ENCODE results near the gene COG1.

COG1 gene

DNA sequence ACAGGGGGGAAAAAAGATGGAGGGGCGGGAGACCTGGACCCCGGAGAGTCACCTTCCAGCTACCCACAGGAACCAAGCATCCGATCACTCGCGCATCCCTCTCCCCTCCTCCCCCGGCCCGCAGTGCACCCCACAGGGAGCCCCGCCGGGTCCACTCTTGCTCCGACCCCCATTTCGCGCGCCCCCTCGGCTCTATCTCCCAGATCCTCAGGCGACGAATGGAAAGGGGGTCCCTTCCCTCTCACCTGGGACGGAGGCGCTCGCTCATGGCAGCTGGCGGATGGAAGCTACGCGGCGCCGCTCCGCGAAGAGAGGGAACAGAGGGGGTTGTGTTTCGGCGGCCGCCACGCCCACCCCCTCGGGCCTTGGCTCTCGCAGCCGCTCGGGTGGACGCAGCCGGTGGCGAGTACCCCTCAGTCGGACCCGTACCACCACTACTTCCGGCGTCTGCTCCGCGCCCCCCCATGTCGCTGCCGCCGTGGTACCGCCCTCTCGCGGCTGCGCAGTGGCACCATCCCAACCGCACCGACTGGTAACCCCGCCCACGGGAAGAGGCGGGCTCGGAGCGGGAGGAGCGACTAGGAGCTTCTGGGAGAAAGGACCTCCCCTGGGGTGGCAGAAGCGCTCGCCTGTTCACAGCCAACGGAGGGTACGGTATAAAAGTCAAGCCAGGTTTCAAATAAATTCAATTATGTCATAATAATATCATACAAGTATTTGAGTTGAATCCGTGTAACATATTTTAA, 39.2 kb downstream of the COG1 start:
- peak; percentile 96 for DNase-seq

DNA sequence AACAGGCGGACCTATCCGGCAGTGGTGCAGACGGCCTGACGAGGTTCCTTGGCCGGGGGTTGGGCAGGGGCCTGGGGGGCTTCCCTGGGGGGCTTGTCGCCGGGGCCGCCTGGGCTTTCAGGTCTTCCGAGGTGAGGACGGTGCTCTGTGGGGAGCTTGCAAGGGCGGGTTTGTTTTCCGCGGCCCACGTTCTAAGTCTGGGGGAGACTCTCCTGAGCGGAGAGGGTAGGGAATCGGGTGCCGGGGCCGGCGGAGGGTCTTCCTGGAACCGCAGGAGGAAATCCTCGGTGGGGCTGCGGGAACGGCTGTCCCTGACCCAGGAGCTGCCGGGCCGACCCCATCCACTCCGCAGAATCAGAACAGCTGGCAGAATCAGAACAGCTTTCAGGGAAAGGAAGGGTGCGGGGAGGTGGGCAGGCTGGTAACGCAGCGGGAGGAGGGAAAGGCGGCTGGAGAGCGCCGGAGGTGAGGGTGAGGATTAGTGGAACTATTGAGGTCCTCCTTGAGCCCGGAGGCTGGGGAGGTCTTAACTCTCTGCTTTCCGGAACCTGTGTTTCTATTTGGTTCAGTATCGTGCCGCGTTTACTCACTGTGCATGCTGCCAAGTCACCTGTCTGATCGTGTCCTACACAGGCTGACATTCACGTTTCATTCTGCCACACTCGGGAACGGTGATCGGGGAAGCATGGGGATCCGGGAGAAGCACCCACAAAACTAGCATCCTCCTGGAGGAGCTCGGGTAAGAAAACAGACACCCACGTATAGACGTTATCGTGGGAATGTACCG, 39.9 kb downstream of the COG1 start:
- DNase-seq, result peak; percentile 52

DNA sequence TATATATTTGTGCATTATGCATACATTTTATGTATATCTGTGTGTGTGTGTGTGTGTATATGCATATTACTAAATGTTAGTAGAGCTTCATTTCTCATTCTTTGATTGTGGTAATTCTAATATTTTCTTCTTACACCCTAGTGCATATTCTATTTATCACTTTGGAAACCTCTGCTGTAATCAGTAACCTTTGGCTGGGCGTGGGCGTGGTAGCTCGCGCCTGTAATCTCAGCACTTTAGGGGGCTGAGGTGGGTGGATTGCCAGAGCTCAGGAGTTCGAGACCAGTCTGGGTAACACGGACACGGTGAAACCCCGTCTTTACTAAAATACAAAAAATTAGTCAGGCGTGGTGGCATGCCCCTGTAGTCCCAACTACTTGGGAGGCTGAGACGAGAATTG, 41.9 kb downstream of the COG1 start:
- no peak for DNase-seq

DNA sequence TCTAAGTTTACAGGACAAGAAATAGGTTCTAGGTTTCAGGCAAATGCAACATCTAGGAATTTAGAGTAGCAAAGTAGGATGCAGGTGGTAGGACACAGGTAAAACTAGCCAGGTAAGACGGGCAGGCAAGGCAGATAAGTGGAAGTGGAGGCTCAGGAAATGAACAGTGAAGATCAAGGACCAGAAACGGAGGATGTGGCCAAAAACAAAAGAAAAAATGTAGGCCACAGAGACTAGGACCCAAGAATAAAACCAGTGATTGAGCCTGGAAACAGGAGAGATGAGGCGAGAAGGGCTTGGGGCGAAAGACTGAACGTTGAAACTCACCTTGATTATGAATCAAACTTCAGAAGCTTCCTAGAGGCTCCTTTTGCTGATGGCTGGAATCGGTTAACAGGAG, 44.9 kb downstream of the COG1 start:
- no peak for DNase-seq

DNA sequence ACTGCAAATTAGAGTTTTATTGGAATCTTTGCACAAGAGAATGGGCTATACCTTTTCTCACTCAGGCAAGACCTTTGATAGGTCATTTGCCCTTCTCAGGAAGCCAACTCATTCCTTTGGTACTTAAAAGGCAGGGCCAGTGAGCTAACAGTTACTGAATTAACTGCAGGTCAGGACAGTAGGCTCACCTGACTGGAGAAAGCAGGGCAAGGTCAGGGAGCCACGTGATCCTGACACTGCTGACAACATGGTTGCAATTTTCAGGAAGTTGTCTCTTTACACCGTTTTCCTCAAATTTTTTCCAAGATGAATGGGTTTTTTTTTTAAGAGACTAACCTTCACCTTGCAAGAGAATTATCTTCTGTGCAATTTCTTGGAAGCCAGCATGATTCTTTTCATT, 47.7 kb downstream of the COG1 start:
- DNase-seq, result no peak

DNA sequence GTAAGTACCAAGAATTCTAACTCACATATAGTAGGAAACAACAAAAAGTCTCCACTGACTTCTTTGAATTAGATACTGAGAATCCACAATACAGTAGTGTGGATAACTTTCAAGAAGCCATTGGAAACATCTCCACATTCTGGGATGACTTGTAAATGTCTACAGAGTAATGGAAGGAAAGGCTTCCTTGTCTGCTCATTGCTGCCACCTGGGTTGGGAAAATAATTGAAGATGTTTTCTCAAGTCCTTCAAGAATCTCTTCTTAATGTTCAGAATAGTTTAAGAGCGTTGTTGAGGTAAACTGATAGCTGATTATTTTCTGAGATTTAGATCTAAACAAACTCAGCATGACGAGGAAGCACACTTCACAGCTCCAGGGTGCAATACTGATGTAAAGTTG, 54.9 kb downstream of the COG1 start:
- no peak for DNase-seq

DNA sequence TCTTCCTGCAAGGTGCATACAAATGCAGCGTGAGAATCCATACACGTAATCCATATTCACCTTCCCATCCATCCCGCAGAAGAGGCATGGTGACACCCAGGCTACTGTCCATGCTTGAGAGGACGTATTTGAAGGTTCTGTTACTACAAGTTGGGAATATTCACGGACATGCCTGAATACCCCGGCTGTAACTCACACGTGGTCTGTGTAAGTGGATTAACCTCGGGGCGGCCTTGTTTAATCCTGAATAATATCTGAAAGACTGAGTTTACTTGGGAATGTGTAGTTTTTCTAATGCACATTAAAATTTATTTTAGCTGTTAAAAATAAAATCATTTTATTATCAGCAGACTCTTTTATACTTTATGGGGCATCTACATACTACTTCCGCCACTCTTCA, 55.7 kb downstream of the COG1 start:
- no peak for DNase-seq

DNA sequence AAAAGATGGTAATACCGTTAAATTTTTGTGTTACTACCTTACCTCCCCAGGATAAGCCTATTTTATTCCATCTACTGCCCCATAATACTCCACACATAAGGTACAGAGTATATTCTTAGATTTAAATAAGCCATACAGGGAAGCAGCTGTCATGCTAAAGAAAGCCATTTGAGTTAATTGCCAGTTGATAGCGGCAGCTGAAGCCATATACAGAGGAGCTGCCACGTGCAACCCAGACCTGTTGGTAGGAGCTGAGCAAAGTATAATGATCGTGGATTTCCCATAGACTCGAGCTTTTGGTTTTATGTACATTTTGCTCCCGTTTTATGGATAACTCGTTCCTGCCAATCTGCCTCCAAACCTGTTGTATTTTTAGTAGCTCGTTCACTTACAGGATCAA, 56.8 kb downstream of the COG1 start:
- no peak for DNase-seq

DNA sequence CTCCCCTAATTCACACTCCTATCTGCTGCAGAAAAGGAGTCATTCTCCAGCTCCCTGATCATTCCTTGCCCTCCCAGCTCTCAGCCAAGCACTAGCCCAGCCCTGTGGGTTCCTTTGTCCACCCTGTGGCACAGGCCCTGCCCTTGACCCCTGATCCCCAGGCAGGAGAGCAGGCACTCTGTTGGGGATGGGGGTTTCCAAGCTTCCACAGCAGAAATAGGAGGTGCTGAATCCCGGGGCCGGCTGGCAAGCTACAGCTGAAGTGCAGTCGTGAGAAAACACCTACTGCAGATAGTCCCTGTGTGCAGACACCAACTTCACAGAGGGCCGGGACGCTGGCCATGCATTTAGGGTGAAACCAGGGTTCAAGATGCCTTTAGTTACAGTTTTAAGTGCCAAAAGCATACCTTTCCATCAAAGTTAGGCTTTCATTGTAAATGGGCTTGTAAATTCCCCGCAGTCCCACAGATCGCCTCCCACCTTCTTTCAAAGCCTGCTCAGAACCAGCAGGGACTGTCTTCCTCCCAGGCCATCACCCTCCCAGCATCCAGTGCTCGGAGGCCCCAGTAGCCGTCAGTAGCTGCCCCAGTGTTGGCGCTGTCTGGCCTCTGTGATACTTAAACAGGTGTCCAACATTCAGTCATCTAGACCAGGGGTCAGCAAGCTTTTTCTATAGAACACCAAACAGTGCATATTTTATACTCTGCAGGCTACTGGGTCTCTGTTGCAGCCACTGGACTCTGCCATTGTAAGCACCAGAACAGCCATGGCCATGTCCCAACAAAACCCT, 58.2 kb downstream of the COG1 start:
- no peak for DNase-seq

DNA sequence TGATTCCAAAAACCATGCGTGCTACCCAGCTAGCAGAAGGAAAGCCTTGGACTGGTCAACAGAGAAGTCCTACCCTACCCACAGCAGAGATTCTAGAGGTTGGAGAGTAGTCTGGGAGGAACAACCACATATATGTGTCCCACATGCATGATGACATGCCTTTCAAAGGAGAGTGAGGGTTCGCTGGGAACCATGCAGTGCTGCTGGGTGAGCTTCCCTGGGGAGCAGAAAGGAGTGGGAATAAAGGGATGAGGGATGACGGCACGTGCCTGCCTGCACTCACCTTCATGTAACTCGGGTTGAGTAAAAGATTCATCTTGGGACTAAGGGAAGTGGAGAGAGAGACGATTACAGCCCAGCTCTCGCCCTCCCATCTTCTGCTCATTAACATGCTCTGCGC, 59.0 kb downstream of the COG1 start:
- no peak for DNase-seq

DNA sequence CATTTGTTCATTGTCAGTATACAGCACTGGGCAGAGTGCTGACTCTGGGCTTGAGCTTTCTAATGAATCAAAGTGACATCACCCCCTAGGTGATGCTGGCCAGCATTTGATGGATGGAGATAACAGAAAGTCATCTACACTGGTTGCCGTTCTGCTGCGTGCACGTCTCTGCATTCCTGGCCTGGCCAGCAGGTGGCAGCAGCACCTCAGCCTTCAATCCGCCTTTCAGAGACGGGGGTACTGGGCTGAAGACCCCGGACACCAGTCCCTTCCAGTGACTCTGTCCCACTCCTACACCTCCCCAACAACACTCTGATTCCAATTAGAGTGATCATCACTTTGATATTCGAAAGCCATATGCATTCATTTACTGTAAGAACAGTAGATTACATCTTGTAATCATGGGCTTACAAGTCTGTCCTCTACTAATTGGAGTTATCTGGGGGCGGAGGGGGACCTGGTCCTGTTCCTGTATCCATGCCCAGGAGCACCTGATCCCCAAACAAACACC, 62.9 kb downstream of the COG1 start:
- DNase-seq, result peak; percentile 59

DNA sequence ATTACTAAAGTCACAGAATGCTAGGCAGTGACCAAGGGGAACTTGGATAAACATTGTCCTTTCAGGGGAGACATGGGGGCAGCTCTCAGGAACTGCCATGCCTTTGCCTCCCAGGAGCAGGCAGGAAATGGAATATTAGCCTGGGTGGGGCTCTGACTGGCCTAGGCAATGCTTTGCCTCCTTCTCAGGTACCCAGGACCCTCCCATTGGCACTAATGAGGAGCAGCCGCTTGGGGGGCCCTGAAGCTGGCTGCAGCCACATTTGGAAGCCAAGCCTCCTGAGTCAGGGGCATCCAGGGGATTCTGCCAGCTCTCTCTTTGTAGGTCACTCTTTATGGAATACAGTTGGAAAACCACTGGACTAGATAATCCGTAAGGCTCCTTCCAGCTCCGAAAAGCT, 63.4 kb downstream of the COG1 start:
- DNase-seq, result no peak

DNA sequence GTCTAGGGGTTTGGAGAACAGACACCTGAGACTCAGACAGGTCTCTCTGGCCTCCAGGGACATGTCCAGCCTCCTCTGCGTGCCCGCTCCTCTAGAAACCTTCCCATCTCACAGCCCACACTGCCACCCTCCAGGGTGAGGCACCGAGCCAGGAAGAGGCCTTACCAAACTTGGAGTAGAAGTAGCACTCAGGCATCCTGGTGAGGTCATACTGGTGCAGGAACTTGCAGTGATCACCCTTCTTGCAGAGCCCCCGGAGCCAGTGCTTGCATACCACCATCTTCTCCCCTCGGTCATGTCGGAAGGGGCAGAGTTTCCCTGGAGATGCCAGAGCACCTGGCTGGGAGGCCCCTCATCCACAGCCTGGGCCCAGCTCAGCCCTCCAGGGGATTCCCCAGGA, 64.7 kb downstream of the COG1 start:
- DNase-seq, result no peak
